HG02852 (cell line): Measurements from ENCODE around the gene RNF175.

Source experiments
- ATAC-seq: cut with Tn5 transposase; IDR thresholded peaks from one replicate; pipeline ENCODE4 v1.9.1; 2021; ENCODE audit warnings: mild to moderate bottlenecking, moderate library complexity; ENCODE audit not compliant: unreplicated experiment

Gene RNF175

GRCh38 chr4:153785910-153786721 lies 26.3 kb upstream of the RNF175 start:
- ATAC-seq, result no peak

GRCh38 chr4:153784166-153784699 lies 24.4 kb upstream of the RNF175 start:
- ATAC-seq, result no peak

GRCh38 chr4:153782581-153782980 lies 22.8 kb upstream of the RNF175 start:
- no peak for ATAC-seq

- ATAC-seq, result no peak
Observed at GRCh38 chr4:153781717-153782416, 22.0 kb upstream of the RNF175 start.

- ATAC-seq, result peak; percentile 8
Observed at GRCh38 chr4:153781280-153781679, 21.5 kb upstream of the RNF175 start.

GRCh38 chr4:153780876-153781275 lies 21.1 kb upstream of the RNF175 start:
- peak; percentile 84 for ATAC-seq

GRCh38 chr4:153780221-153780620 lies 20.4 kb upstream of the RNF175 start:
- no peak for ATAC-seq

GRCh38 chr4:153778383-153778782 lies 18.6 kb upstream of the RNF175 start:
- no peak for ATAC-seq

GRCh38 chr4:153777421-153777820 lies 17.6 kb upstream of the RNF175 start:
- no peak for ATAC-seq

- no peak for ATAC-seq
Observed at GRCh38 chr4:153776601-153777000, 16.8 kb upstream of the RNF175 start.

GRCh38 chr4:153773236-153773690 lies 13.4 kb upstream of the RNF175 start:
- no peak for ATAC-seq

- ATAC-seq, result no peak
Observed at GRCh38 chr4:153771046-153771445, 11.2 kb upstream of the RNF175 start.

- ATAC-seq, result no peak
Observed at GRCh38 chr4:153766758-153767157, 6.9 kb upstream of the RNF175 start.

GRCh38 chr4:153765894-153766293 lies 6.1 kb upstream of the RNF175 start:
- ATAC-seq, result no peak

- no peak for ATAC-seq
Observed at GRCh38 chr4:153764601-153765368, 5.0 kb upstream of the RNF175 start.

GRCh38 chr4:153763404-153763803 lies 3.6 kb upstream of the RNF175 start:
- ATAC-seq, result no peak

GRCh38 chr4:153758688-153759406 lies 977 bp downstream of the RNF175 start:
- no peak for ATAC-seq

GRCh38 chr4:153758136-153758535 lies 1.7 kb downstream of the RNF175 start:
- ATAC-seq, result no peak

GRCh38 chr4:153757407-153757806 lies 2.4 kb downstream of the RNF175 start:
- ATAC-seq, result no peak

- ATAC-seq, result no peak
Observed at GRCh38 chr4:153755186-153755585, 4.6 kb downstream of the RNF175 start.
